DOHH2 (cell line): ENCODE measurements around the gene GIMAP4.
"Not testable (repeated sequence)": the region's sequence is repeated elsewhere in the genome, so short reads cannot be mapped to it uniquely, and the experiment has no call there.

Experiments
- CTCF ChIP-seq: fragments of 200-600 bp; sonication (generic); IDR thresholded peaks from one replicate; pipeline ENCODE4 v1.5.1; 2014; ENCODE audit warnings: antibody characterized with exemption, mild to moderate bottlenecking, low read depth, low read length; ENCODE audit not compliant: poor library complexity, severe bottlenecking
- EZH2phosphoT487 ChIP-seq: fragments of 200-600 bp; sonication (generic); IDR thresholded peaks from 2 replicates; pipeline ENCODE4 v1.6.1; 2017; ENCODE audit warnings: borderline replicate concordance, mild to moderate bottlenecking, antibody characterized with exemption, low read length, moderate library complexity, mixed read lengths

- TF ChIP-seq CTCF, EZH2phosphoT487: not testable (repeated sequence)
Observed at GRCh38 chr7:150579979-150580637, 12.9 kb downstream of the GIMAP4 start.
